Spleen (tissue), 11 donors: ENCODE measurements around the gene C16orf90. TPM values are rescaled to one million over a fixed set of nuclear protein-coding genes. Genes with fewer than 3 reads are reported as not detected.
A peak's percentile ranks its signal among the peaks of the same experiment; 100 is the strongest.

Experiments
- DNase-seq: peaks from one replicate; pipeline ENCODE4 v3.0.0-alpha.2; 2020
- H3K27ac ChIP-seq, 8 donors: fragments of 200-600 bp; sonication (generic) in 7 of 8; 1 replicate in 4 of 8; 2 replicates in 4 of 8; pipeline versions ENCODE4 v1.5.0 to v1.8.0; 2016 to 2021; ENCODE audit warnings: inconsistent platforms in 4 of 8, mild to moderate bottlenecking in 4 of 8, moderate library complexity in 1 of 8
- H3K27me3 ChIP-seq, 7 donors: fragments of 200-600 bp; sonication (generic) in 6 of 7; replicated peaks in 1 of 7; 1 replicate in 4 of 7; 2 replicates in 3 of 7; pipeline versions ENCODE4 v1.5.0 to v1.8.0; 2016 to 2021; ENCODE audit warnings: inconsistent platforms in 3 of 7, mild to moderate bottlenecking in 1 of 7
- H3K36me3 ChIP-seq, 6 donors: fragments of 200-600 bp; sonication (generic) in 5 of 6; 1 replicate in 4 of 6; 2 replicates in 2 of 6; pipeline versions ENCODE4 v1.5.0 to v1.8.0; 2016 to 2021; ENCODE audit warnings: inconsistent platforms in 2 of 6
- H3K4me1 ChIP-seq, 6 donors: fragments of 200-600 bp; sonication (generic) in 5 of 6; 1 replicate in 3 of 6; 2 replicates in 3 of 6; pipeline versions ENCODE4 v1.5.0 to v1.8.0; 2016 to 2021; ENCODE audit warnings: inconsistent platforms in 3 of 6
- H3K4me3 ChIP-seq, 8 donors: fragments of 200-600 bp; sonication (generic) in 7 of 8; 1 replicate in 4 of 8; 2 replicates in 4 of 8; pipeline versions ENCODE4 v1.5.0 to v1.8.0; 2016 to 2021; ENCODE audit warnings: inconsistent platforms in 4 of 8, mild to moderate bottlenecking in 4 of 8, moderate library complexity in 2 of 8
- H3K9me3 ChIP-seq, 8 donors: fragments of 200-600 bp; sonication (generic) in 7 of 8; 1 replicate in 4 of 8; 2 replicates in 4 of 8; pipeline versions ENCODE4 v1.5.0 to v1.8.0; 2016 to 2021; ENCODE audit warnings: inconsistent platforms in 4 of 8
- CTCF ChIP-seq, 11 experiments: fragments of 200-600 bp in 7 of 11; fragments of 450-650 bp in 4 of 11; sonication (generic) in 4 of 11; IDR thresholded peaks in 8 of 11; conservative IDR thresholded peaks in 3 of 11; 1 replicate in 7 of 11; 2 replicates in 4 of 11; pipeline versions ENCODE4 v1.4.0 to v1.8.0; 2016 to 2021; ENCODE audit warnings: antibody characterized with exemption in 11 of 11, inconsistent platforms in 4 of 11, mild to moderate bottlenecking in 1 of 11
- POLR2A ChIP-seq, 3 donors: fragments of 450-650 bp; IDR thresholded peaks; one replicate each; pipeline ENCODE4 v1.5.1; 2017; ENCODE audit warnings: antibody characterized with exemption in 3 of 3, mild to moderate bottlenecking in 1 of 3
- POLR2AphosphoS5 ChIP-seq, 3 donors: sonication (generic); formaldehyde crosslinking; IDR thresholded peaks; one replicate each; pipeline ENCODE4 v1.5.1; 2017; ENCODE audit warnings: antibody characterized with exemption in 3 of 3
- WGBS, 5 donors: extraction: QIAGEN DNeasy Blood & Tissue Kit in 3 of 5; methylation state at CpG; one replicate each; pipeline versions ENCODE4 v1.1.5 to v1.1.7; 2013 to 2018; 5-methylcytosine and 5-hydroxymethylcytosine counted together
- intact Hi-C: fragments of 100-400 bp; cut with DNase I; formaldehyde crosslinking; loops from one replicate; pipeline ENCODE4 v1.15.0; 2023; ENCODE audit warnings: low total_unique reads
- polyA plus RNA-seq, 3 donors: library from polyadenylated mRNA; stranded (reverse); fragments of 200-250 nt; gene quantifications; one replicate each; pipeline ENCODE4 v1.2.1, GENCODE V29; 2013
- total RNA-seq, 7 donors: library from RNA; depleted of rRNA in 3 of 7; stranded (reverse); fragments of >200 nt in 3 of 7; fragmentation: NEBNext Ultra II Directional in 4 of 7; extraction: Animal tissue kit (Norgen Biotek cat#: 25700) in 4 of 7; gene quantifications; one replicate each; pipeline versions ENCODE4 v1.1.0 to v1.2.1, GENCODE V29; 2016 to 2021
- donor health status: healthy with polysubstance abuse.
- donor health status: DM: no; HTN: no; CAD: no; lungs with moderate emphysema.
- donor health status: DM: no; HTN: no; CAD: no.
- donor health status: Bipolar disorder and iron deficiency.
- donor health status: healthy.
- donor health status: DM: no; HTN: no; CAD: no.
- donor health status: DM: yes; HTN: yes; CAD: no.

The C16orf90 gene
- total and polyA plus RNA-seq, 10 donors = not detected

- H3K4me1 ChIP-seq = peaks cover 10 to 95% (median 54%) of the 10 kb centered on the region in 6 donors
- no peaks in the 10 kb centered on the region for H3K27me3 ChIP-seq
- H3K27ac ChIP-seq = no peak overlapping the region
- TF ChIP-seq POLR2A (IDR thresholded peaks at IDR 0.05) (no peak), CTCF (IDR thresholded peaks at IDR 0.05 in 8 of 11, conservative IDR thresholded peaks at IDR 0.05 in 3 of 11) (no peak), POLR2AphosphoS5 (IDR thresholded peaks at IDR 0.05) (no peak)
- no peak for DNase-seq
- peaks cover 0 to 80% (median 15%) of the 10 kb centered on the region in 6 donors for H3K36me3 ChIP-seq
- intact Hi-C loops = loop anchor here (10.0 kb wide), 1 partner anchor 193 kb away; no protein-coding TSS in a partner anchor
- no peak overlapping the region for H3K4me3 ChIP-seq
- H3K9me3 ChIP-seq = no peaks in the 10 kb centered on the region
- 81 to 95% (median 91%) methylated on average over 4 of the region's 4 CpGs for WGBS, 5 donors
These were observed 27.4 kb downstream of the C16orf90 start for GRCh38 chr16:3467921-3468320.

DNA sequence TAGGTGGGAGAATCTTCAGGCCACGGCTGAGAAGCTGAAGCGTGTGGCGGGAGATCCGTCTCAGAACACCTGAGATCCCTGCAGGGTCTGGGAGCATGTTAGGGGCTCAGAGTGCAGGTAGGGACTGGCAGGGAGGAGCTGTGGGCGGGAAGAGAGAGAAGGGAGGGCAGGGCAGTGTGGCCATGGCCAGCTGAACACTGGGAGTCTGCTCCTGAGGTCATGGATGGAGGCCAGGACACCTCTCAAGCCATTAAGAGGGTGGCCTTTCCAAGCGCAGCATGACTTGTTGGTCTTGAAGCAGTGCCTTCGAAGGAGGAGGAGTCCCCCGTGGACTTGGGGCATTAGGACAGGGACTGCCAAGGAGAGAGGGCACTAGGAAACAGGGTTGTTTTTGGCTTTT lies 28.1 kb downstream of the C16orf90 start:
- no peaks in the 10 kb centered on the region for H3K27me3 ChIP-seq

GRCh38 chr16:3465911-3466584 lies 29.2 kb downstream of the C16orf90 start:
- peaks cover 17 to 97% (median 65%) of the 10 kb centered on the region in 6 donors for H3K4me1 ChIP-seq
- TF ChIP-seq CTCF (IDR thresholded peaks at IDR 0.05 in 8 of 11, conservative IDR thresholded peaks at IDR 0.05 in 3 of 11) (no peak), POLR2AphosphoS5 (IDR thresholded peaks at IDR 0.05) (no peak), POLR2A (IDR thresholded peaks at IDR 0.05) (no peak)
- DNase-seq = peak; percentile 38

More for the DNA sequence above, 28.1 kb downstream of the C16orf90 start:
- H3K4me3 ChIP-seq = no peak overlapping the region
- WGBS, 5 donors = 94 to 96% (median 95%) methylated on average over 7 to 8 of the region's 8 CpGs
- H3K4me1 ChIP-seq = peaks cover 10 to 95% (median 57%) of the 10 kb centered on the region in 6 donors
- intact Hi-C loops = loop anchor here (10.0 kb wide), 1 partner anchor 192 kb away; no protein-coding TSS in a partner anchor
- H3K9me3 ChIP-seq = no peaks in the 10 kb centered on the region
- no peak overlapping the region for H3K27ac ChIP-seq
- no peak for DNase-seq
- TF ChIP-seq POLR2A (IDR thresholded peaks at IDR 0.05) (no peak), POLR2AphosphoS5 (IDR thresholded peaks at IDR 0.05) (no peak), CTCF (IDR thresholded peaks at IDR 0.05 in 8 of 11, conservative IDR thresholded peaks at IDR 0.05 in 3 of 11) (no peak)
- peaks cover 0 to 78% (median 14%) of the 10 kb centered on the region in 6 donors for H3K36me3 ChIP-seq

GRCh38 chr16:3465301-3465700 lies 30.0 kb downstream of the C16orf90 start:
- intact Hi-C loops = loop anchor here (10.0 kb wide), 1 partner anchor 190 kb away; no protein-coding TSS in a partner anchor
- no peak overlapping the region for H3K4me3 ChIP-seq
- WGBS, 5 donors = 84 to 94% (median 87%) methylated on average over 12 of the region's 12 CpGs
- TF ChIP-seq POLR2A (IDR thresholded peaks at IDR 0.05) = no peak
- TF ChIP-seq POLR2AphosphoS5 (IDR thresholded peaks at IDR 0.05) = no peak
- TF ChIP-seq CTCF (IDR thresholded peaks at IDR 0.05 in 8 of 11, conservative IDR thresholded peaks at IDR 0.05 in 3 of 11) = no peak
- no peaks in the 10 kb centered on the region for H3K9me3 ChIP-seq
- peaks cover 0 to 67% (median 12%) of the 10 kb centered on the region in 6 donors for H3K36me3 ChIP-seq
- H3K27ac ChIP-seq = no peak overlapping the region
- peak; percentile 34 for DNase-seq
- H3K27me3 ChIP-seq = no peaks in the 10 kb centered on the region
- H3K4me1 ChIP-seq = peaks cover 21 to 100% (median 70%) of the 10 kb centered on the region in 6 donors

More at GRCh38 chr16:3465911-3466584, 29.2 kb downstream of the C16orf90 start:
- Histone ChIP-seq H3K27ac (no peak overlapping the region), H3K27me3 (no peaks in the 10 kb centered on the region), H3K4me3 (no peak overlapping the region), H3K36me3 (peaks cover 0 to 68% (median 12%) of the 10 kb centered on the region in 6 donors), H3K9me3 (no peaks in the 10 kb centered on the region)
- intact Hi-C loops = loop anchor here (10.0 kb wide), 1 partner anchor 191 kb away; no protein-coding TSS in a partner anchor
- 88 to 94% (median 91%) methylated on average over 21 of the region's 21 CpGs for WGBS, 5 donors
